Stimulated activated CD4-positive, alpha-beta T cell treated with anti-CD3 and anti-CD28 coated beads, TNF-alpha, amount 100 ng/mL, for 24 hours (primary cell): Measurements from ENCODE around the gene PPP1R12C.
A peak's percentile ranks its signal among the peaks of the same experiment; 100 is the strongest.
"Not testable (repeated sequence)": the region's sequence is repeated elsewhere in the genome, so short reads cannot be mapped to it uniquely, and the experiment has no call there.

ENCODE experiments used
- DNase-seq, 3 experiments: peaks; one replicate each; pipeline ENCODE4 v3.0.0-alpha.2; 2020; ENCODE audit warnings: low read depth in 3 of 3

Gene PPP1R12C

DNA sequence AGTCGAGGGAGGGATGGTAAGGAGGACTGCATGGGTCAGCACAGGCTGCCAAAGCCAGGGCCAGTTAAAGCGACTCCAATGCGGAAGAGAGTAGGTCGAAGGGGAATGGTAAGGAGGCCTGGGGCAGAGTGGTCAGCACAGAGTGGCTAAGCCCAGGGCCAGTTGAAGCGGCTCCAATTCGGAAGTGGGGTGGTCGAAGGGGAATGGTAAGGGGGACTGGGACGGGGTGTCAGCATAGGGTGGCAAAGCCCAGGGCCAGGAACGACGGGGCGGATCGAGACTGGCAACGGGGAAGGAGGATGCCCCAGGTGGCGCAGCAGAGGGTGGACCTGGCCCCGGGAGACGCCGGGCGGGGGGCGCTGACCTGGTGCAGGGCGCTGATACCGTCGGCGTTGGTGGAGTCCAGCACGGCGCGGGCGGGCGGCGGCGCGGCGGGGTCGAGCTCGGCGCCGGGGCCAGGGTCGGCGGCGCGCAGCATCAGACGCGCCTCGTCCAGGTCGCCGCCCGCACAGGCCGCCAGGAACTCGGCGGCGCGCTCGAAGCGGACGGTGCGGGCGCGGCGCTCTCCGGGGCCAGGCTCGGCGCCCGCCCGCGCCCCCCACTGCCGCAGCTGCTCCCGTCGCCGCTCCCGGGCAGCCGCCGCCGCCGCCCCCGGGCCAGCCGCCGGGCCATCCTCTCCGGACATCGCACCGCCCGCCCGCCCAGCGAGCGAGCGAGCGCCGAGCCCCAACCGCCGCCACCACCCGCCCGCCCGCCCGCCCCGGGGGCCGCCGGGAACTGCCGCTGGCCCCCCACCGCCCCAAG is at the start of gene PPP1R12C:
Gene PPP1R12C (minus strand): TSS at position 779 of the 804 bp plus-strand sequence. CDS start 94 bp downstream, at position 685.
- no peak for DNase-seq

DNA sequence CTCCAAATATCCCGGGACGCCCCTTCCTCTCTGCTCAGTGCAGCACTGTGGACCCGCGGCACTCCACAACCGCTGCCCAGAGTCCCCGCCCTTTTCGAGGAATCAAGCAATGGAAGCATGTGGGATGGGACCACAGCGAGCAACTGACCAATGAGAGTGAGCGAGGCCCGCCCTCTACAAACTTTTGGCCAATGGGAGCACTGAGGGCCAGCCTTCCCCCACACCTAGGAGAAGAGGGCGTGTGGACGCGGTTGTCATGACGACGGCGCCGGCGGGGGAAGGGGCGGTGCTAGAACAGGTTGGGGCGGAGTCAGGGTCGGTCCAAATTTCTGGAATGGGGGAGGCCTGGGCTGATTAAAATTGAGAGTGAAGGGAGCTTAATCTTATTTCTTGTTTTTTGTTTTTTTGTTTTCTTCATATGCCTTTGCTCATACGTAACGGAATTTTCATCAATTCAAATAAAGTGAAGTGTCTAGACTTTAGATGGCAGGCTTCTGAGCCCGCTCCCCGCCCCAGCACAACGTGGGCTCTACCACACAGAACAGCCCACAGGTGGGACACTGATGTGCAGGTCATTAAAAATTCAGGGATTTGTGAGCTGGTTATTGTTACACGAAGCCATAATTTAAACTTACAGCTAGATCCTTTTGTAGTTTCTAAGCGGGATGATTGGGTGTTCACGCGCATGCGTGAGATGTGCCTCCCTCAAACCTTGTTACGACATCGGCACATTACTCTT is 49.3 kb upstream of the PPP1R12C start, which contains the start of gene DNAAF3:
Gene DNAAF3 (minus strand): TSS at position 84 of the 739 bp plus-strand sequence. CDS start 200 bp downstream, outside the sequence.
- peak; percentile 40 to 83 (median 54) for DNase-seq

DNA sequence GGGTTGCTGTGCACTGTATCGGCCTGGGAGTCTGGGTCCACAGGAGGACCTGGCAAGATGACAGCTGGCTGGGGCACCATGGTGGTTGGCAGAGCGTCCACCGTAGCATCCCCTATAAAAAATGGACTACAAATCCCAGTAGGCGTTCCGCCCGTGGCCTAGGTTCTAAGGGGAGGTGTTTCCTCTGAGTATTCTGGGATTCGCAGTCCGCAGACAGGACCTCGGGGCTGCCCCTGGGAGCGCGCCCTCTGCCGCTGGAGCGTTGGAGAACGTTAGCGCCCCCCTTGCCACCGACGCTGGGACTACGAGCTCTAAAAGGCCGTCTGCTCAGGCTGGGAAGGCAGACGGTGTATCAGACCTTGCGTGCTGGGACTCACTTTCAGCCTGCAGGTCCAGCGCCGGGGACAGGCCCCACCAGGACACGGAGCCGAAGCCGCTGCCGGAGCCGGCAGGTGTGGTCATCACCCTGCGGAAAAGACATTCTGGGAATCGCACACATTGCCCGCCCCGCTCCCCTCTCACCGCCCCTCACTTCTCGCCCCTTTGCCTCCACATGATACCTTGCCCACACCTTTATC is 48.6 kb upstream of the PPP1R12C start:
- DNase-seq, result peak in 1 of 3 experiments; percentile 59

DNA sequence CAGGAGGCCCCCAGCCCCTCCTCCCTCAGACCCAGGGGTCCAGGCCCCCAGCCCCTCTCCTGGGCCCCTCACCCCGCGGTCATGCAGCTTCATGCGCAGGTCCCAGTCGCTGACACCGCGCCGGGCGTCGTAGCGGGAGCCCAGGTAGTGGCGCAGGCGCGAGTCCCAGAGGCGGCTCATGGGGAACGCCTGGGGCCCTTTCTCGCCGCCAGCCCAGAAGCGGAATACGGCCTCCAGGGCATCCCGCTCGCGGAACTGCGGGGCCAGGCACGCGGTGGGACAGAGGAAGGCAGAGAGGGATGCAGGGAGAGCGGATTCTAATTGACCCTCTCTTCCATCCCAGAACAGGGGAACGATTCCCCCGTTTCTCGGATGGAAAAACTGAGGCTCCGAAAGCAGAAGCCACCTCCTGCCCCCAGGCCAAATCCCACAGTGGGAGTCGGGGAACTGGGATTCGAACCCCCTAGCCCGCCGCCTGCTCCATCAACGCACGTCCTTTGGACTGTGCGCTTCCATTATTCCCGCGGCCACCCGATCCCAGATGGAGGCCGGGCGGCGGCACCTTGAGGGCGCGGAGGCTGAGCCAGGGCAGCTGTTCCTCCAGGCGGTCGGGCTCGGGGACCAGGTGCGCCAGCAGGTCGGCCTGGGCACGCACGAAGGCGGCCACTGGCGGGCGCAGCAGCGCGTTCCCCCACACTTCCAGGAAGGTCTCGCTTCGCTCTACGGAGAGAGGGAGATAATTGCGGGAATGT is 44.3 kb upstream of the PPP1R12C start:
- DNase-seq, result no peak

DNA sequence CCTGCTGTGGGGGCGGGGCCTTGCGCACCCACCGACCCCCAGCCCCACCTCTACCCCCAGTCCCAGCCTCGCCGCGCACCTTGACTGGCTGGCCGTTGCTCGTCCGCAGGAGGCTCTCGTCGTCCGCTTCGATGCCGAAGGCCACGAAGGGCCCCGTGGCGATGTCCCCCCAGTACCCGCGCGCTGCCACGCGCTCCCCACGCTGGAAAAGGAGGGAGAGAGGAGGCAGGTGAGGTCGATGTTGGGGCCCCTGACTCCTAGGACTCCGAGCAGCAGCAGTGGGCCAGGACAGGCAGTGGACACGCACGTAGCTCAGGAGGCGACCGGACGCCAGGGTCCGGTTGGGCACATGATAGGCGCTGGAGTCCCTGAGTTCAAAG is 43.5 kb upstream of the PPP1R12C start:
- no peak for DNase-seq

DNA sequence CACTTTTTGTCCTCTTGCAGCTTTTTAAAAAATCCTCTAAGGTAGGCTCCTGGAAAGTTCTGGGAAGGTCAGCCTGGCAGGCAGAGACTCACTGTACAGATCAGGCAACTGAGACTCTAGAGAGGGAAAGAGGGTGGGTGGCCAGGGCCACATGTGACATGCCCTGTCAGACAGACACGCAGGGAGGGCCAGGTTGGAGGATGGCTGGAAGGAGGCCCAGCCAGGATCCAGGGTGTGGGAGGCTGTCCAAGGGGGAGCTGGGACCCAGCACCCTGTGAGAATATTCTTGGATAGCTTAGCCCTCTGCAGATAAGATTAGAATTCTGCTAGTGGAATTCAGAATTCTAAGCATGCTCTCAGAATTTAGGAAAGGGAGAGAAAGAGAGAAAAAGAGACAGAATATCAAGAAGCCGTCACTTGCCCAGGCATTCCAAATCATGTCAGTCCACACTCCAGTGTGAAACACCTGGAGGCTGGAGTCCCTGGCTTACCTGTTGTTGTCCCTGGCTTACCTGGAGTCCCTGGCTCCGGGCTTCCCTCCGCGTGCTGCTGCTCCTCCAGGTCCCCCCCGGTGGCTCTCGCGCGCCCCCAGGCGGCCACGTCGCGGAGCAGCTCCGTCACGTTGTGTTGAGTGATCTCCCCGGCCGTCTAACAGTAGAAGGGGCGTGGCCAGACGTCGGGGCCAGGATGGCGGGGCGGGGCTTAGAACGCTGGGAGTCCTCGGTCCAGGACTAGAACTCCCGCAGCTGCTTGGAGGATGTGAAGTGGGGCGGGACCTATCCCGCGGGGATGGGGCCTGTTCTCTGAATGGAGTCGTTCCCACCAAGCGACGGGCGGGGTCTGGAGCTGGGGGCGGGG is 42.9 kb upstream of the PPP1R12C start:
- peak; percentile 75 to 90 (median 82) for DNase-seq

DNA sequence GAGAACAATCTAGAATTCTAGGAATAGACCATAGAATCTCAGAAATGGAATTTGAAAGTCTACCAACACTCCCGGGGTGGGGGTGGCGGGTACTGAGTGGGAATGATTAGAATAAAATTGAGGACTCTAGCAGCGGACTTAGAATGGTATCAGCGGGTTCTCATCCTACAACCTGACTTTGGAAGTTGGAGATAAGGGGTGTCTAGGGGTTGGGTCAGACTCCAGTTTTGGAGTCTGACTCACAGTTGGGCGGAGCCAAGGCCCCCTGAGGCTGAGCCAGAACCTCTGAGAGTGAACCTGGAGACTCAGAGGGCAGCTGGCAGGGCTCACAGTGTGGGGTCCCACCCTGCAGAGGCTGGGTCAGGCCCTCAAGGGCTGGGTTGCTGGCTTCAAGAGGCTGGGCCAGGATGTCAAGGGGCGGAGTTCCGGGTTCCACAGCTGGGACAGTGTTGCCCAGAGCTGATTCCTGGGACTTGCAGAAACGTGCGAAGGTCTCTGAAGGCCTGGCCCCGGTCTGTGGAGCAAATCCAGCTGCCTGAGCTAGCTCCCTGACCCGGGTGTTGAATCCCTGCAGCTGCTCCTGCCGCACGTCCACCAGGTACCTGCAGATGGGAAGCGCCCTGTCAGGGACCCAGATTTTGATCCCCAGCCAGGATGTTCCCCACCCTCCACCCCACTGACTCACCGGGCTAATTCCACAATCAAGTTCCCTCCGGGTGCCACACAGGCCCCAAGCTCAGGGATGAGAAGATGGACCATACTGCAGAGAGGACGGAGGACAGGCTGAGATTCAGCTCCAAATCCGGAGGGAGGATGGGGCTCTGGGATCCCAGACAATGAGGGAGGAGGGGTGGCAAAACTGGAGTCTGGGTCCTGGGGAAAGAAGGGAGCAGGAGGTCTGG is 41.7 kb upstream of the PPP1R12C start:
- no peak for DNase-seq

DNA sequence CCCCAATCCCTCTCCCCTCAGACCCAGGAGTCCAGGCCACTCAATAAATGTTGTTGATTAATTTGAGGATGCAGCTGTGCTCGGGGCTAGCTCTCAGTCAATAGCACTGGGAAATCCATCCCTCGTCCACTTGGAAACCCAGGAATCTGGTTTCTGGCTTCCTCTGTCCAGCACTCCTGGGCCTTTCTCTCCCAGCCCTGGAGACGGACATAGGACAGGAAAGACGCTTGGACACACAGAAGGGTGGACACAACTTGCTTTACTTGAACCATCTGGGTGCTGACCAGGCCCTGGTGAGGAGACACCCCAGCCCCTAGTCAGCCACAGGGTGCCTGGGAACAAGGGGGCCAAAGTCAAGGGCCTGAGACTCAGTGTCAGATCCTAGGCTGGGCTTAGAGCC is 41.0 kb upstream of the PPP1R12C start:
- DNase-seq, result no peak

DNA sequence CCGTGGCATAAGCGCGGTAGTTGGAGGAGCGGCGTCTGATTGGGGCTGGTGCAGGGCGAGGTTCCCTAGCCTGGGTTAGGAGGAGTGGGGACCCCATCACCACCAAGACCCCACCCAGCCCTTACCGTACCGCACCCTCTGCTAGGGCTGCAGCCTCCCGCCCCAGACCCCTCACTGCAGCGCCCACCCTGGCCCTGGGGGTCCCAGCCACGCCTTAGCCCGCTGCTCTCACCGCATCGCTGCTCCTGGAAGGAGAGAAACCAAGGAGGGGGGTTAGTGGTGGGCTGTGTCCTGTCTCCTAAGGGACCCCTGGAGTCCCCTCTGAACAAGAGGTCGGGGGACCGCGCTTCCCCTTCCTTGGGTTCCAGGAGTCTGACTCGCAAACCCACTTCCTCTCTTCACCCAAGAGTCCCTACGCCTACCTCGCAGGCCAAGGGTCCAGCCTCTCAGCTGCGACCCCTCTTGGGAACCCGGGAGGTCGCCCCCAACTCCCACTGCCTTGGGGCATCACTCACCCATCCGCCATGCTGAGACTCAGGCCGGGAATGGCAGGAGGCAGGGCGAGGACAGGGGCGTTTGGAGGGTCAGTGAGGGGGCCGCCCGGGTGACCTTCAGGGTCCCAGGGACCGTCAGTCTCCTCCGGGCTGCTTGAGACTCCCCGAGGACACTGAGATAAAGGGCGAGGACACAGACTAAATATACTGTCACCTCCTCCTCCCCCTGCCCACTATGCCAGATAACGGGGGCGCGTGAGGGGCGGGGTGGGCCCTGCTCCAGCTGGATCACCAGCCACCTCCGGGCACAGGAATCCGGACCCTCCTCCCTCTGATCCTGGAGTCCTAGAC is 39.8 kb upstream of the PPP1R12C start, which contains the start of gene TNNI3:
Gene TNNI3 (minus strand): TSS at position 669 of the 845 bp plus-strand sequence. CDS start 143 bp downstream, at position 526.
- DNase-seq, result no peak

DNA sequence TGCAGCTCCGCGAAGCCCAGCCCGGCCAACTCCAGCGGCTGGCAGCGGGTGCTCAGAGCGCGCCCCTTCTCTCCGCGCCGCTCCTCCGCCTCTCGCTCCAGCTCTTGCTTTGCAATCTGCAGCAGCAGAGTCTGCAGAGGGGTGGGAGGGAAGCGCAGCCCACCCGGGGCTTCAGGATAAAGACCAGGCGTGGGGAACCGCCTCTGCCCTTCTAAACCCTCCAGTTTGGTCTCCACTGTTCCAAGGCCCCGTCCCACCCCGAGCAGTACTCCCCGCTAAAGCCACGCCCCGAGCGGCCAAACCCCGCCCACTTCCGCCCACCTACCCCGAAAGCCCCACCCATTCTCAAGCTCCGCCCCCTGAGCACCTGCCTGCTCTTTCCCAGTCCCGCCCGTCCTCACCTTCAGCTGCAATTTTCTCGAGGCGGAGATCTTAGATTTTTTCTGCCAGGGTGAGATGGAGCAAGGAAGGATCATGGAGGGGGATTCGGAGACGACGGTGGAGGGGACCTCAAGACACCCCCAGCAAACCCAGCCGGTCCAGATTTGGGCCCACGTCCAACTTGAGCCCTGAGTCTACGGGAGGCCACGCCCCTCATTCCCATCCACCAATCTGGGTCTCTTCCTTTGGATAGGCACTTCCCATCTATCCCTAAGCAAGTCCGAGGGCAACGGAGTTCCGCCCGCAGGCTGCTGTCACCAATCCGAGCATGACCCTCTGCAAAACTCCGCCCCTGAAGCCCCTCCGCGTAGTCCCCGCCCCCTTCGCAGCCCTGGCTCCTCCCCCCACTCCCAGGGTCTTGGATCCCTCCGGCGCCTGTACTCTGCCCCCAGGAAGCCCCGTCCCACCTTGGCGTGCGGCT is 39.0 kb upstream of the PPP1R12C start:
- peak in 1 of 3 experiments; percentile 39 for DNase-seq

DNA sequence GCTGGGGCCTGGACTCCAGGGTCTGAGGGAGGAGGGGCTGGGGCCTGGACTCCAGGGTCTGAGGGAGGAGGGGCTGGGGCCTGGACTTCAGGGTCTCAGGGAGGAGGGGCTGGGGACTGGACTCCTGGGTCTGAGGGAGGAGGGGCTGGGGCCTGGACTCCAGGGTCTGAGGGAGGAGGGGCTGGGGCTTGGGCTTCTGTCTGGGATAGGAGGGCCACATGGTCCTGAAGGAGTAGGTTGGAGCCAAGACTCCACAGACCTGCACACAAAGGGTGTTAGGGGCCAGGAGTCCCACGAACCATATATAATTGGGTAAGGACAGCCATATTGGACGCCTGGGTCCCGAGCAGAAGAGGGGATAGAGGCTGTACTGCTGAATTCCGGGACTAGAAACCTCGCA is 38.3 kb upstream of the PPP1R12C start:
- DNase-seq, result not testable (repeated sequence)

DNA sequence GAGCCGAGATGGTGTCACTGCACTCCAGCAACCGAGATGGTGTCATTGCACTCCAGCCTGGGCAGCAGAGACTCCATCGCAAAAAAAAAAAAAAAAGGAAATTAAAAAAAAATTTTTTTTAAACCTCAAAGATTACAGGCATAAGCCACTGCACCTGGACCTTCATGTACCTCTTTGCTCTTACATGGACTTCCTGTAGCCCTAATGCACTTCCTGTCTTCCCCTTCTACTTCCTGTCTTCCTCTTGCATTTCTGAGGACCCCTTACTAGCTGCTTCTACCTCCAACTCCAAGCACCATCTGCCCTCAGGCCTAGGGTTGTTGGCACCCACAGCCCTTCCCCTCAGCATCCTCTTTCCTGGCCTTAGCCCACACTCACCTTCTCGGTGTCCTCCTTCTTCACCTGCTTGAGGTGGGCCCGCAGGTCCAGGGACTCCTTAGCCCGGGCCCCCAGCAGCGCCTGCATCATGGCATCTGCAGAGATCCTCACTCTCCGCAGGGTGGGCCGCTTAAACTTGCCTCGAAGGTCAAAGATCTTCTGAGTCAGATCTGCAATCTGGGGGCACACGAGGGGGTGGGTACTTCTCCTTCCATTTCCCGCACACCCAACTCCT is 36.3 kb upstream of the PPP1R12C start:
- no peak for DNase-seq

DNA sequence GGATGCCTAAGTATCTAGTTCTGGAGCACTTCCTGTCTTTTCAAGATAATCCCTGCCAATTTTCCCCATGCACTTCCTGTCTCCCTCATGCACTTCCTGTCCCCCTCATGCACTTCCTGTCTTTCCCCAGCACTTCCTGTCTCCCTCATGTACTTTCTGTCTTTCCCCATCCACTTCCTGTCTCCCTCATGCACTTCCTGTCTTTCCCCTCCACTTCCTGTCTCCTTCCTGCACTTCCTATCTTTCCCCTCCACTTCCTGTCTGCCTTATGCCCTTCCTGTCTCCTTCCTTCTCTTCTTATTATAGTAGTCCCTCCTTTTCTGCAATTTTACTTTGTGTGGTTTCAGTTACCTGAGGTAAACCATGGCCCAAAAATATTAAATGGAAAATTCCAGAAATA is 34.6 kb upstream of the PPP1R12C start:
- no peak for DNase-seq

DNA sequence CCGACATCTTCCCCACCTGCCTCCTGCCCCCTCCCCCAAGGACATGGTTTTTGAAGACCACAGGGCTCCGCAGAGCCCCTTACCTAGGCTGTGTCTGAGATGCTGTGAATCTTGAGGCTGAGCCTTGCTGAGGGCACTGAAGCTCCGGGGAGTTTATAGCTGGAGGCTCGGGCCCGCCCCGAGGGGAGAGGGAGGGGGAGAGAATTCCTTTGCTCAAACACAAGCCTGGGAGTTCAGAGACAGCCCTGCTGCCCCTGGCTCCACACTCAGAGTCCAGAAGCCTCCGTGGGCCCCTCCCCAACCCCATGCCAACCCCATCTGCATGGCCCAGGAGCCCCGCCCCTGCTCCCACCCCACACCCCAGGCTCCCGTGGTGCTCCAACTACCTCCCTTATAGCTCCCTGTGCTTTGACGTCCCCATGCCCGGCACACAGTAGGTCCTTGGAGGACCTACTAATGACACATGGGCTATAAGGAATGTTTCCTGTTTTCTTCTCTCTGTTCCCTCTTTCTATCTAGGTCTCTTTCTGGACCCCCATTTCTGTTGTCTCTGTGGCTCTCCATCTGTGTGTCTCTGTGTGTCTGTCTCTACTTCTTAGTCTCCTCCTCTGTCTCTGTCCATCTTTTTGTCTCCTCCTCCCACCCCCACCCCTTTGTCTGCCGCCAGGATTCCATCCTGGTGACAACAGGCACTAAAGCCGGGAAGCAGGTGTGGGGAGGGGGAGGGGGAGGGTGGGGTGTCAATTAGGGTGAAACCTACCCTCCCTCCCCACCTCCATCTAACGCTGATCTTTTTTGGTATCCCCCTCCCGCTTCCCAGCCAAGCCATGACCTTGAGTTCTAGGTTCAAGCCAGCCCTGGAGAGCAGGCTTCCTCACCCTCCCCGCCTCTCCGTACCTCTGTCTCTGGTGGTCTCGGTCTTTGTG is 31.9 kb upstream of the PPP1R12C start, which contains the start of gene TNNT1:
Gene TNNT1 (minus strand): TSS at position 129 of the 926 bp plus-strand sequence. CDS start 2,049 bp downstream, outside the sequence.
- DNase-seq, result no peak

DNA sequence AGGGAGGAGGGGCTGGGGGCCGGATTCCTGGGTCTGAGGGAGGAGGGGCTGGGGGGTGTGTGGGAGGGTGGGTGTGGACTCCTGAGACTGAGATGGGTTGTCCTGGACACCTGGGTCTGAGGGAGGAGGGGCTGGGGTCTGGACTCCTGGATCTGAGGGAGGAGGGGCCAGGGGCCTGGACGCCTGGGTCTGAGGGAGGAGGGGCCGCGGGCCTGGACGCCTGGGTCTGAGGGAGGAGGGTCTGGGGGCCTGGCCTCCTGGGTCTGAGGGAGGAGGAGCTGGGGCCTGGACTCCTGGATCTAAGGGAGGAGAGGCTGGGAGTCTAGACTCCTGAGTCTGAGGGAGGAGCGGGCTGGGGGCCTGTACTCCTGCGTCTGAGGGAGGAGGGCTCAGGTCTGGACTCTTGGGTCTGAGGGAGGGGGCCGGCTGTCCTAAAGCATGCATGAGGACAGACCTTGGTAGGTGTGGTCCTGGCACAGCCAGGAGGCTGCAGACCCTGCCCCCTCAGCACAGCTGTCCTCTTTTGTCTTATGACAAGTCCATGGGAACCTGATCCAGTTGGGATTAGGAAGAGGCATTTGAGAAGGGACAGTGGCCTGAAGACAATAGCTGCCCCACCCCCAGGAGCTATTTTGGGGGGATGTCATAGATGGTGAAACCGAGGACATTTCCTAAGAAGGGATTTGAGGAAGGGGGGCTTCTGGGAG is 30.3 kb upstream of the PPP1R12C start:
- no peak for DNase-seq
